Breast epithelium (tissue), 3 donors: ENCODE data around the gene B4GALNT3.

ENCODE experiments used
- POLR2A ChIP-seq: fragments of 450-650 bp; IDR thresholded peaks from one replicate; pipeline ENCODE4 v1.6.1; 2016; ENCODE audit warnings: antibody characterized with exemption, mild to moderate bottlenecking, moderate library complexity
- POLR2AphosphoS5 ChIP-seq, 3 donors: sonication (generic); formaldehyde crosslinking; IDR thresholded peaks; one replicate each; pipeline ENCODE4 v1.6.1; 2017; ENCODE audit warnings: antibody characterized with exemption in 3 of 3
- TF ChIP-seq, protein P1 (sequence below), 3 donors: fragments of 450-650 bp; IDR thresholded peaks; one replicate each; pipeline ENCODE4 v1.5.1; 2016 to 2017; ENCODE audit warnings: antibody characterized with exemption in 3 of 3, mild to moderate bottlenecking in 3 of 3, moderate library complexity in 3 of 3

DNA sequence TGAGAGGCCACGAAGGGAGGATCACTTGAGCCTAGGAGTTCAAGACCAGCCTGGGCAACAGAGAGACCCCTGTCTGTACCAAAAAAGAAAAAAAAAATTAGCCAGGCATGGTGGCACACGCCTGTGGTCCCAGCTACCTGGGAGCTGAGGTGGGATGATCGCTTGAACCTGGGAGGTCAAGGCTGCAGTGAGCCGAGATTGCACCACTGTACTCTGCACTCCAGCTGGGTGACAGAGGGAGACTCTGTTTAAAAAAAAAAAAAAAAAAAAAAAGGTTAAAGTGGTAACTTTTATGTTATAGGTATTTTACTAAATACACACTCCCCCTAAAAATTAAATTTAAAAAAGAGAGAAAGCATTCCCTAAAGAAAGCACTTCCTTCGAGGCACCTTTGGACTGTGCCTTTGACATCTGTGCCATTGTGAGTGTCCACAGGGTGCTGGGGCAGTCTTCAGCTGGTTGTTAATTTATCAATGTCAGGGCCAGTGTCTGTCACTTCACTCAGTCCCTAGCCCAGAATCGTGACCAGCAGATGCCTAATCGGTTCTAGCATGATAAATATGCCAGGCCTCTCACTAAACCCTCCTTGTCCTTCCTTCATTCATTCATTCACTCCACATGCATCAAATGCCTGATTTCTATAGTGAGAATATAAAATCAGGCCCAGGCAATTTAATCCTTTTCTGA lies 63.1 kb downstream of the B4GALNT3 start:
- TF ChIP-seq POLR2AphosphoS5 (IDR thresholded peaks at IDR 0.05) (no peak), POLR2A (no peak)
- TF ChIP-seq, protein P1, sequence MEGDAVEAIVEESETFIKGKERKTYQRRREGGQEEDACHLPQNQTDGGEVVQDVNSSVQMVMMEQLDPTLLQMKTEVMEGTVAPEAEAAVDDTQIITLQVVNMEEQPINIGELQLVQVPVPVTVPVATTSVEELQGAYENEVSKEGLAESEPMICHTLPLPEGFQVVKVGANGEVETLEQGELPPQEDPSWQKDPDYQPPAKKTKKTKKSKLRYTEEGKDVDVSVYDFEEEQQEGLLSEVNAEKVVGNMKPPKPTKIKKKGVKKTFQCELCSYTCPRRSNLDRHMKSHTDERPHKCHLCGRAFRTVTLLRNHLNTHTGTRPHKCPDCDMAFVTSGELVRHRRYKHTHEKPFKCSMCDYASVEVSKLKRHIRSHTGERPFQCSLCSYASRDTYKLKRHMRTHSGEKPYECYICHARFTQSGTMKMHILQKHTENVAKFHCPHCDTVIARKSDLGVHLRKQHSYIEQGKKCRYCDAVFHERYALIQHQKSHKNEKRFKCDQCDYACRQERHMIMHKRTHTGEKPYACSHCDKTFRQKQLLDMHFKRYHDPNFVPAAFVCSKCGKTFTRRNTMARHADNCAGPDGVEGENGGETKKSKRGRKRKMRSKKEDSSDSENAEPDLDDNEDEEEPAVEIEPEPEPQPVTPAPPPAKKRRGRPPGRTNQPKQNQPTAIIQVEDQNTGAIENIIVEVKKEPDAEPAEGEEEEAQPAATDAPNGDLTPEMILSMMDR (IDR thresholded peaks at IDR 0.05): no peak
